GM19099 (cell line): ENCODE measurements around the gene SLC12A1.

Experiments used
- POLR2A ChIP-seq: IDR thresholded peaks from 3 replicates; pipeline ENCODE4 v1.6.1; 2011; ENCODE audit warnings: low read depth; ENCODE audit not compliant: insufficient read length; ENCODE audit errors: extremely low read depth

SLC12A1 gene

GRCh38 chr15:48221261-48221660 is 15.2 kb downstream of the SLC12A1 start:
- TF ChIP-seq POLR2A = no peak

GRCh38 chr15:48221885-48222284 is 15.8 kb downstream of the SLC12A1 start:
- no peak for TF ChIP-seq POLR2A

- no peak for TF ChIP-seq POLR2A
These were observed 16.5 kb downstream of the SLC12A1 start for GRCh38 chr15:48222627-48223026.

- TF ChIP-seq POLR2A = no peak
These were observed 19.7 kb downstream of the SLC12A1 start for GRCh38 chr15:48225771-48226170.

- TF ChIP-seq POLR2A = no peak
These were observed 24.4 kb downstream of the SLC12A1 start for GRCh38 chr15:48230498-48230897.

- TF ChIP-seq POLR2A = no peak
These were observed 27.1 kb downstream of the SLC12A1 start for GRCh38 chr15:48233246-48233645.

GRCh38 chr15:48239334-48239733 is 33.2 kb downstream of the SLC12A1 start:
- no peak for TF ChIP-seq POLR2A

GRCh38 chr15:48242015-48242414 is 35.9 kb downstream of the SLC12A1 start:
- TF ChIP-seq POLR2A = no peak

- no peak for TF ChIP-seq POLR2A
These were observed 36.4 kb downstream of the SLC12A1 start for GRCh38 chr15:48242535-48242934.

GRCh38 chr15:48244921-48245320 is 38.8 kb downstream of the SLC12A1 start:
- no peak for TF ChIP-seq POLR2A

GRCh38 chr15:48248414-48248813 is 42.3 kb downstream of the SLC12A1 start:
- TF ChIP-seq POLR2A = no peak

- TF ChIP-seq POLR2A = no peak
These were observed 44.6 kb downstream of the SLC12A1 start for GRCh38 chr15:48250640-48251076.

GRCh38 chr15:48253172-48253571 is 47.1 kb downstream of the SLC12A1 start:
- TF ChIP-seq POLR2A = no peak

- no peak for TF ChIP-seq POLR2A
These were observed 59.0 kb downstream of the SLC12A1 start for GRCh38 chr15:48265135-48265534.

GRCh38 chr15:48266024-48266689 is 60.1 kb downstream of the SLC12A1 start:
- no peak for TF ChIP-seq POLR2A

GRCh38 chr15:48267766-48268165 is 61.7 kb downstream of the SLC12A1 start:
- no peak for TF ChIP-seq POLR2A

GRCh38 chr15:48273049-48273448 is 66.9 kb downstream of the SLC12A1 start:
- TF ChIP-seq POLR2A = no peak
